Measurements from ENCODE around the gene GKN1. TPM values are rescaled to one million over a fixed set of nuclear protein-coding genes. Genes with fewer than 3 reads are reported as not detected.

The GKN1 gene
- total RNA-seq, 1 experiment from 2014 or later = not detected

DNA sequence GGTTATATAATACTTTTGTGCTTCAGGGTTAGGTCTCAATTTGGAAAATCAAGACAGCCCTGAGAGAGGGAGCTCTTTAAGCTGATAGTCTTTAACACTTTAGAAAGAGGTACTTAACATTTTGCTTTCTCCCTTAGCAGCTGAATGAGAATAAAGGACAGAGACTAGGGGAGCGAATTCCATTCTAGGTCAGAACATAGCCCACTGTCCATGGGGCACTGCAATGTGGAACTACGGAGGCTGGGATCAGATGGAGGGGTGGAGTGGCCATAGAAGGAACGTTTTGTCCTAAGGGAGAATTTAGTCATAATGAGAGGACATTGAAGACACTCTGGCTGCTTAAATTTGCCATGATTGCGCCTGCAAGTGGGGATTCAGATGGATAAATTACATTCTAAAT lies 22.5 kb upstream of the GKN1 start:
- no peaks in the 10 kb centered on the region for H3K79me1 ChIP-seq (ENCODE audit: insufficient read depth, low read depth, low read length, poor library complexity, severe bottlenecking)
- TF ChIP-seq, protein P1, sequence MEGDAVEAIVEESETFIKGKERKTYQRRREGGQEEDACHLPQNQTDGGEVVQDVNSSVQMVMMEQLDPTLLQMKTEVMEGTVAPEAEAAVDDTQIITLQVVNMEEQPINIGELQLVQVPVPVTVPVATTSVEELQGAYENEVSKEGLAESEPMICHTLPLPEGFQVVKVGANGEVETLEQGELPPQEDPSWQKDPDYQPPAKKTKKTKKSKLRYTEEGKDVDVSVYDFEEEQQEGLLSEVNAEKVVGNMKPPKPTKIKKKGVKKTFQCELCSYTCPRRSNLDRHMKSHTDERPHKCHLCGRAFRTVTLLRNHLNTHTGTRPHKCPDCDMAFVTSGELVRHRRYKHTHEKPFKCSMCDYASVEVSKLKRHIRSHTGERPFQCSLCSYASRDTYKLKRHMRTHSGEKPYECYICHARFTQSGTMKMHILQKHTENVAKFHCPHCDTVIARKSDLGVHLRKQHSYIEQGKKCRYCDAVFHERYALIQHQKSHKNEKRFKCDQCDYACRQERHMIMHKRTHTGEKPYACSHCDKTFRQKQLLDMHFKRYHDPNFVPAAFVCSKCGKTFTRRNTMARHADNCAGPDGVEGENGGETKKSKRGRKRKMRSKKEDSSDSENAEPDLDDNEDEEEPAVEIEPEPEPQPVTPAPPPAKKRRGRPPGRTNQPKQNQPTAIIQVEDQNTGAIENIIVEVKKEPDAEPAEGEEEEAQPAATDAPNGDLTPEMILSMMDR (conservative IDR thresholded peaks at IDR 0.05) = no peak
- H3K14ac ChIP-seq (ENCODE audit: insufficient read depth, low read length) = no peak overlapping the region
- H3K27ac ChIP-seq (ENCODE audit: insufficient read length, low read depth, low read length) = no peak overlapping the region
- H3K36me3 Mint-ChIP-seq (ENCODE audit: insufficient read depth in 1 of 3, low read depth in 3 of 3) = no peaks in the 10 kb centered on the region; a peak in 2 of 7 replicates
- no peak overlapping the region for H4K8ac ChIP-seq (replicated peaks; ENCODE audit: insufficient read length, low read depth, low read length)
- peaks cover 16% of the 10 kb centered on the region for H3K27me3 Mint-ChIP-seq (ENCODE audit: low read depth)
- no peak overlapping the region for H3K23ac ChIP-seq (ENCODE audit: insufficient read length, low read depth, low read length)
- no peak overlapping the region for H3K56ac ChIP-seq (ENCODE audit: insufficient read length, low read depth, low read length)
- no CpG with 5 or more reads among the region's 4 CpGs for WGBS (ENCODE audit: extremely low coverage, insufficient read length, low lambda C conversion rate)
- H3T11ph ChIP-seq (ENCODE audit: low read length) = no peak overlapping the region
- peaks cover 0 to 5% of the 10 kb centered on the region in 2 experiments; a peak in 2 of 5 replicates for H3K9me3 Mint-ChIP-seq
- H3K27ac Mint-ChIP-seq = no peak overlapping the region
- no peaks in the 10 kb centered on the region for H3K23me2 ChIP-seq (ENCODE audit: insufficient read length, low read depth, low read length, poor library complexity, severe bottlenecking)
- peaks cover 9 to 11% of the 10 kb centered on the region in 2 experiments for H3K4me1 Mint-ChIP-seq
- H2AFZ ChIP-seq (ENCODE audit: low read length) = no peak overlapping the region
- no peak overlapping the region for H3K4me3 Mint-ChIP-seq
- H3K9ac ChIP-seq (ENCODE audit: extremely low read depth, insufficient read length, low read length) = no peak overlapping the region
- no peaks in the 10 kb centered on the region for H3K27me3 ChIP-seq (ENCODE audit: insufficient read depth, low read length)
- H3K4ac ChIP-seq (ENCODE audit: low read depth, low read length) = no peak overlapping the region
- no peak for DNase-seq
- no peak overlapping the region for H2AK5ac ChIP-seq (ENCODE audit: insufficient read length, low read length)
- no peak overlapping the region for H2BK120ac ChIP-seq (ENCODE audit: low read depth, low read length, poor library complexity, severe bottlenecking)
- no peak overlapping the region for H2BK20ac ChIP-seq (ENCODE audit: low read depth, low read length, poor library complexity, severe bottlenecking)
- H4K5ac ChIP-seq (ENCODE audit: insufficient read length, low read depth, low read length) = no peak overlapping the region
- no peak overlapping the region for H4K91ac ChIP-seq (ENCODE audit: insufficient read length, low read depth, low read length)
- no peak overlapping the region for H2BK15ac ChIP-seq (ENCODE audit: low read depth, low read length)
- no peak overlapping the region for H2BK5ac ChIP-seq (ENCODE audit: insufficient read length, low read length)
- no peaks in the 10 kb centered on the region for H3K9me3 ChIP-seq (ENCODE audit: control insufficient read depth, low read depth, low read length)
- H3K4me2 ChIP-seq (ENCODE audit: insufficient read depth, insufficient read length, low read length) = no peak overlapping the region
- H2BK12ac ChIP-seq (ENCODE audit: insufficient read length, low read depth, low read length) = no peak overlapping the region
- H4K20me1 ChIP-seq (ENCODE audit: control insufficient read depth, insufficient read depth, insufficient read length) = no peaks in the 10 kb centered on the region
- H3K4me1 ChIP-seq (ENCODE audit: insufficient read depth, low read length) = no peaks in the 10 kb centered on the region
- no peak overlapping the region for H3K18ac ChIP-seq (ENCODE audit: insufficient read length, low read depth, low read length)
- no peaks in the 10 kb centered on the region for H3K79me2 ChIP-seq (ENCODE audit: insufficient read depth, low read length)
